Measurements from ENCODE around the gene FAM89B. TPM values are rescaled to one million over a fixed set of nuclear protein-coding genes. Genes with fewer than 3 reads are reported as not detected.

FAM89B gene
- total RNA-seq, 1 donor from 2014 or later = 86.8 TPM

DNA sequence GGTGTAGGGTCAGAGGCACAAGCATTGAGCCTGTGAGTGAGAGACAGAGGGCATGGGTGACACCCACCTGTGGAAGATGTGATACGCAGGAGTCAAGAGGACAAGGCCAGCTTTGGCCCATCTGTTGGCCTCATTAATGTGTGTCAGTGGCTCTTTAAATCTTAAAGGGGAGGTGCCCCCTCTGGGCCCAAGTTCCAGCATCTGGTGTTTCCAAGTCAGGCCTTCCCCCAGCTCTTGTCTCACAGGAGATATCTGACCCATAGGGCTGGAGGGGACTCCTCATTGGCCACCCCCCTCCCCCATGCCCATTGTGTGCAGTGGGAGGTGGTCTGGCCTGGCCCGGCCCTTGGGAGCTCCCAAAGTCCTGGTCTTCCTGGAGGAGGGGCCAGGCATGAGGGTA is 14.3 kb downstream of the FAM89B start:
- Mint-ChIP-seq H3K27me3 (ENCODE audit: low read depth) (no peaks in the 10 kb centered on the region), H3K36me3 (ENCODE audit: low read depth) (peaks cover 11% of the 10 kb centered on the region), H3K4me1 (ENCODE audit: low read depth) (peaks cover 30% of the 10 kb centered on the region), H3K27ac (ENCODE audit: unreplicated experiment) (no peak overlapping the region), H3K4me3 (ENCODE audit: unreplicated experiment) (no peak overlapping the region), H3K9me3 (ENCODE audit: low read depth) (no peaks in the 10 kb centered on the region)
- DNase-seq (ENCODE audit: low spot score) = no peak
- TF ChIP-seq, protein P1, sequence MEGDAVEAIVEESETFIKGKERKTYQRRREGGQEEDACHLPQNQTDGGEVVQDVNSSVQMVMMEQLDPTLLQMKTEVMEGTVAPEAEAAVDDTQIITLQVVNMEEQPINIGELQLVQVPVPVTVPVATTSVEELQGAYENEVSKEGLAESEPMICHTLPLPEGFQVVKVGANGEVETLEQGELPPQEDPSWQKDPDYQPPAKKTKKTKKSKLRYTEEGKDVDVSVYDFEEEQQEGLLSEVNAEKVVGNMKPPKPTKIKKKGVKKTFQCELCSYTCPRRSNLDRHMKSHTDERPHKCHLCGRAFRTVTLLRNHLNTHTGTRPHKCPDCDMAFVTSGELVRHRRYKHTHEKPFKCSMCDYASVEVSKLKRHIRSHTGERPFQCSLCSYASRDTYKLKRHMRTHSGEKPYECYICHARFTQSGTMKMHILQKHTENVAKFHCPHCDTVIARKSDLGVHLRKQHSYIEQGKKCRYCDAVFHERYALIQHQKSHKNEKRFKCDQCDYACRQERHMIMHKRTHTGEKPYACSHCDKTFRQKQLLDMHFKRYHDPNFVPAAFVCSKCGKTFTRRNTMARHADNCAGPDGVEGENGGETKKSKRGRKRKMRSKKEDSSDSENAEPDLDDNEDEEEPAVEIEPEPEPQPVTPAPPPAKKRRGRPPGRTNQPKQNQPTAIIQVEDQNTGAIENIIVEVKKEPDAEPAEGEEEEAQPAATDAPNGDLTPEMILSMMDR (IDR thresholded peaks at IDR 0.05) = no peak

DNA sequence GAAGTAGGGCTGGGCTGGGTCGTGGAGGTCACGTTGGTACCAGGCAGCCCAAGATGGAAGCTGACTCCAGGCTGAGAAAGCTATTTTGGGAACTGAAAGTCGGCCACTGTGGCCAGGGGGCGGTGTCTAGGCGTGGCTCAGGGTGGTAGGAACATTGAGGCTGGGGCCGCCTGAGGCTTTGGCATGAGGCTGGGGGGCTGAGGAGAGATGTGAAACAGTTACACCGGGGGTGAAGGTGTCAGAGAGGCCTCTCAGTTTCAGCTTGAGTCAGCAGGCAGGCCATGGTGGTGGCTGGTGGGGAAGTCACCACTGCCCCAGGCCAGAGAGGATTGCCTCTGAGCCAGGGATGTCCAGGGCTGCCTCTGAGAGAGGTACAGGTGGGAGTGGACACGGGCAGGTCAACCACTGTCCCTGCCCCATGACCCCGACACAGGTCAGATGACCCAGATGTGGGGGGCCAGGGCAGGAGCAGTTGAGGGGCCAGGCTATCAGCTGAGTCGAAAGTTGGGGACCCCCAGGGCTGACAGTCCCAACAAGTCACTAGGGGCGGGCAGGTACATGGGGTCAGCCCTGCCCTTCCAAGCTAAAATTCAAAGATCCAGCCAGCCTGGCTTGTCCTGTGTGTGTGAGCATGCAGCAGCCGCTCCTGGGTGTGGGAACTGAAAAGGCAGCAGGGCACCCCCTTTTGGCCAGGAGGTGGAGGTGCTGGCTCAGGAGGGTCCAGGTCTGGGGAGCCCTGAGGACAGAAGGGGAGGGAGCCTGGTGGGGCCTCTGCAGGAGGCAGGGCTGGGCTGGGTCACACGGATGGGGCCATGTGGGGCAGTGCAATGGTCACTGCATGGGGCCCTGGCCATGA is 16.1 kb downstream of the FAM89B start:
- H3K4me1 Mint-ChIP-seq (ENCODE audit: low read depth) = peaks cover 30% of the 10 kb centered on the region
- H3K36me3 Mint-ChIP-seq (ENCODE audit: low read depth) = peaks cover 9% of the 10 kb centered on the region
- H3K27me3 Mint-ChIP-seq (ENCODE audit: low read depth) = no peaks in the 10 kb centered on the region
- H3K9me3 Mint-ChIP-seq (ENCODE audit: low read depth) = no peaks in the 10 kb centered on the region
- TF ChIP-seq, protein P1 (IDR thresholded peaks at IDR 0.05) = peak; percentile 72
- DNase-seq (ENCODE audit: low spot score) = no peak
- no peak overlapping the region for H3K27ac Mint-ChIP-seq (ENCODE audit: unreplicated experiment)
- H3K4me3 Mint-ChIP-seq (ENCODE audit: unreplicated experiment) = no peak overlapping the region

DNA sequence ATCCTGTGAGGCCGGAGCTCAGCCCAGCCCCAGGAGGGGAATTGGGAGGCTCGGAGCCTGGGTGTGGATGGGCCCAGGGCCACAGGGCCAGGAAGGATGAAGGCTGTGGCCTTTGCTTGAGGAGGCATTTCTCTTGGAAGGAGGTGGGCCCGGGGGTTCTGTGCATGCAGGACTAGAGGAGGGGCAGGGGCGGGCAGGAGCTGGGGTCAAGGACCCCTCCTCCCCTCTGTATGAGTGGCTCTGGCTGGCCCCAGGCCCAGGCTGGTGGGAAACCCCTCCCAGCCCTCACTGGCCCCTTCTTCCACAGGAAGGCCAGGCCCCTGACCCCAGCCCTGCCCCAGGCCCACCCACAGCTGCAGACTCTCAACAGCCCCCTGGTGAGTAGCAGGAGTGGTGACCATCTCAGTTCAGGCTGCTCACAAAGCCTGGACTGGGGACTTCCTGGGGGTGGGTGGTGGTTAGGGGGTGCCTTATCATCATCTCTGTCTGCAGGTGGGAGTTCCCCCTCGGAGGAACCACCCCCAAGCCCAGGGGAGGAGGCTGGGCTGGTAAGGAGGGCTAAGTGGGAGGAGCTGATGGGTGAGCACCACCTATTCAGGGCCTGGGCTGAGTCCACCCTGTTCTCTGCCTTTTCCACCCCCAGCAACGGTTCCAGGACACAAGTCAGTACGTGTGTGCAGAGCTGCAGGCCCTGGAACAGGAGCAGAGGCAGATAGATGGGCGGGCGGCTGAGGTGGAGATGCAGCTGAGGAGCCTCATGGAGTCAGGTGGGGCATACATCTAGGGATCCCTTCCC is 17.3 kb downstream of the FAM89B start:
- Mint-ChIP-seq H3K4me3 (ENCODE audit: unreplicated experiment) (no peak overlapping the region), H3K4me1 (ENCODE audit: low read depth) (peaks cover 30% of the 10 kb centered on the region), H3K36me3 (ENCODE audit: low read depth) (peaks cover 7% of the 10 kb centered on the region), H3K27me3 (ENCODE audit: low read depth) (no peaks in the 10 kb centered on the region), H3K27ac (ENCODE audit: unreplicated experiment) (no peak overlapping the region), H3K9me3 (ENCODE audit: low read depth) (no peaks in the 10 kb centered on the region)
- DNase-seq (ENCODE audit: low spot score) = no peak
- TF ChIP-seq, protein P1 (IDR thresholded peaks at IDR 0.05) = no peak

DNA sequence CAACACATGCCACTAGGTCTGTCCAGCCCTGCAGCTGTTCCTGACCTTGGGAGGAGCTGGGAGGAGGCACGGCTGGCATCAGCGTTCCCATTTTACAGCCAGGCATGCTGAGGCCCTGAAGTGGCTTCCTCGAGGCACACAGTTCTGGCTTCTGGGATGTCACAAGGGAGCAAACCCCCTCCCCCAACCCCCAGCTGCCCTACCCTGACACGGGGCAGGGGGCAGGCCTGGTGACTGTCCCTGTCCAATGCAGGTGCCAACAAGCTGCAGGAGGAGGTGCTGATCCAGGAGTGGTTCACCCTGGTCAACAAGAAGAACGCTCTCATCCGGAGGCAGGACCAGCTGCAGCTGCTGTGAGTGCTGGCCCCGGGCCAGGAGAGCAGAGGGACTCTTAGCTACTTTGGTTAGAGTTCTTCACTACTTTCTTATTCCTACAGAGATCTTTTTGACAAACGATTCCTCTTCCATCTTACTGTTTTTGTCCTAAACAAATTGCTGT is 18.0 kb downstream of the FAM89B start:
- H3K36me3 Mint-ChIP-seq (ENCODE audit: low read depth) = peaks cover 7% of the 10 kb centered on the region
- no peak for DNase-seq (ENCODE audit: low spot score)

More for the DNA sequence above, 18.0 kb downstream of the FAM89B start:
- peaks cover 30% of the 10 kb centered on the region for H3K4me1 Mint-ChIP-seq (ENCODE audit: low read depth)
- H3K9me3 Mint-ChIP-seq (ENCODE audit: low read depth) = no peaks in the 10 kb centered on the region
- no peaks in the 10 kb centered on the region for H3K27me3 Mint-ChIP-seq (ENCODE audit: low read depth)
- no peak overlapping the region for H3K4me3 Mint-ChIP-seq (ENCODE audit: unreplicated experiment)
- H3K27ac Mint-ChIP-seq (ENCODE audit: unreplicated experiment) = no peak overlapping the region
- TF ChIP-seq, protein P1 (IDR thresholded peaks at IDR 0.05) = no peak
